Measurements from ENCODE around the gene PDLIM7.

- TF ChIP-seq CTCF (IDR thresholded peaks at IDR 0.05; ENCODE audit: poor library complexity, severe bottlenecking): no peak
- TF ChIP-seq EP300 (conservative IDR thresholded peaks at IDR 0.05; ENCODE audit: poor library complexity, severe bottlenecking): no peak
- TF ChIP-seq POLR2AphosphoS5 (IDR thresholded peaks at IDR 0.05): no peak
- TF ChIP-seq RAD21 (conservative IDR thresholded peaks at IDR 0.05): no peak
- TF ChIP-seq SMC3 (conservative IDR thresholded peaks at IDR 0.05; ENCODE audit: poor library complexity): no peak
- TF ChIP-seq EZH2 (IDR thresholded peaks at IDR 0.05; ENCODE audit: borderline replicate concordance, insufficient read depth, low read length, poor library complexity, severe bottlenecking): no peak
- no peak for TF ChIP-seq TAF1 (IDR thresholded peaks at IDR 0.05; ENCODE audit: low read depth)
- no peak for TF ChIP-seq MXI1 (conservative IDR thresholded peaks at IDR 0.05; ENCODE audit: poor library complexity, severe bottlenecking)
These were observed 56.2 kb downstream of the PDLIM7 start for GRCh38 chr5:177440990-177441780.

Data from neural cell (in vitro differentiated cells).